Central memory CD8-positive, alpha-beta T cell (primary cell): Measurements from ENCODE around the gene IRF5.

Experiments
- ATAC-seq: fragments of 150-1000 bp; cut with Tn5 transposase; replicated peaks from 2 replicates; pipeline ENCODE4 v1.10.0; 2022; ENCODE audit warnings: mild to moderate bottlenecking, moderate FRiP score, moderate number of reproducible peaks; ENCODE audit not compliant: poor library complexity, severe bottlenecking; ENCODE audit errors: extremely low read depth
- DNase-seq, 2 donors: peaks; one replicate each; pipeline ENCODE4 v3.0.0; 2021; ENCODE audit warnings: low spot score in 2 of 2
- H3K27ac Mint-ChIP-seq: one replicate; pipeline ENCODE4 v1.8.0; 2022; ENCODE audit warnings: low read depth, mild to moderate bottlenecking, moderate library complexity, mixed read lengths
- H3K27me3 Mint-ChIP-seq: one replicate; pipeline ENCODE4 v1.8.0; 2022; ENCODE audit warnings: mixed read lengths
- H3K36me3 Mint-ChIP-seq: one replicate; pipeline ENCODE4 v1.8.0; 2022; ENCODE audit warnings: mild to moderate bottlenecking, moderate library complexity, mixed read lengths; ENCODE audit not compliant: insufficient read depth
- H3K4me1 Mint-ChIP-seq: one replicate; pipeline ENCODE4 v1.8.0; 2022; ENCODE audit warnings: mixed read lengths
- H3K4me3 Mint-ChIP-seq: one replicate; pipeline ENCODE4 v1.8.0; 2022; ENCODE audit warnings: mild to moderate bottlenecking, moderate library complexity, mixed read lengths
- H3K9me3 Mint-ChIP-seq: one replicate; pipeline ENCODE4 v1.8.0; 2022; ENCODE audit warnings: mixed read lengths

IRF5 gene

GRCh38 chr7:128899392-128899791, 38.3 kb upstream of the IRF5 start:
- H3K4me1 Mint-ChIP-seq = peaks cover 1% of the 10 kb centered on the region
- no peaks in the 10 kb centered on the region for H3K9me3 Mint-ChIP-seq
- ATAC-seq = no peak
- no peak overlapping the region for H3K4me3 Mint-ChIP-seq
- H3K27ac Mint-ChIP-seq = no peak overlapping the region
- no peak for DNase-seq
- no peaks in the 10 kb centered on the region for H3K36me3 Mint-ChIP-seq
- H3K27me3 Mint-ChIP-seq = peaks cover 22% of the 10 kb centered on the region

- H3K27ac Mint-ChIP-seq = no peak overlapping the region
- DNase-seq = no peak
- H3K4me1 Mint-ChIP-seq = peaks cover 7% of the 10 kb centered on the region
- peaks cover 31% of the 10 kb centered on the region for H3K27me3 Mint-ChIP-seq
- no peaks in the 10 kb centered on the region for H3K9me3 Mint-ChIP-seq
- ATAC-seq = no peak
- no peak overlapping the region for H3K4me3 Mint-ChIP-seq
- peaks cover 1% of the 10 kb centered on the region for H3K36me3 Mint-ChIP-seq
Observed at GRCh38 chr7:128900237-128900636, 37.5 kb upstream of the IRF5 start.

GRCh38 chr7:128902761-128903585, 34.8 kb upstream of the IRF5 start:
- no peak overlapping the region for H3K4me3 Mint-ChIP-seq
- peaks cover 7% of the 10 kb centered on the region for H3K4me1 Mint-ChIP-seq
- H3K9me3 Mint-ChIP-seq = no peaks in the 10 kb centered on the region
- H3K36me3 Mint-ChIP-seq = peaks cover 1% of the 10 kb centered on the region
- ATAC-seq (no peak), DNase-seq (no peak)
- H3K27ac Mint-ChIP-seq = no peak overlapping the region
- H3K27me3 Mint-ChIP-seq = peaks cover 58% of the 10 kb centered on the region

- H3K4me1 Mint-ChIP-seq = peaks cover 7% of the 10 kb centered on the region
- H3K36me3 Mint-ChIP-seq = peaks cover 1% of the 10 kb centered on the region
- no peak overlapping the region for H3K27ac Mint-ChIP-seq
- no peak overlapping the region for H3K4me3 Mint-ChIP-seq
- DNase-seq (no peak), ATAC-seq (no peak)
- H3K27me3 Mint-ChIP-seq = peaks cover 66% of the 10 kb centered on the region
- no peaks in the 10 kb centered on the region for H3K9me3 Mint-ChIP-seq
Observed at GRCh38 chr7:128903621-128904361, 33.9 kb upstream of the IRF5 start.

GRCh38 chr7:128904381-128905197, 33.1 kb upstream of the IRF5 start:
- Mint-ChIP-seq H3K9me3 (no peaks in the 10 kb centered on the region), H3K36me3 (peaks cover 1% of the 10 kb centered on the region), H3K4me3 (no peak overlapping the region), H3K4me1 (peaks cover 7% of the 10 kb centered on the region), H3K27me3 (peaks cover 74% of the 10 kb centered on the region), H3K27ac (no peak overlapping the region)
- peak; percentile 54 for ATAC-seq
- no peak for DNase-seq

- H3K27ac Mint-ChIP-seq = no peak overlapping the region
- H3K4me3 Mint-ChIP-seq = no peak overlapping the region
- peaks cover 7% of the 10 kb centered on the region for H3K4me1 Mint-ChIP-seq
- DNase-seq (no peak), ATAC-seq (no peak)
- peaks cover 88% of the 10 kb centered on the region for H3K27me3 Mint-ChIP-seq
- peaks cover 1% of the 10 kb centered on the region for H3K36me3 Mint-ChIP-seq
- H3K9me3 Mint-ChIP-seq = no peaks in the 10 kb centered on the region
Observed at GRCh38 chr7:128906001-128906765, 31.5 kb upstream of the IRF5 start.

GRCh38 chr7:128906766-128907559, 30.8 kb upstream of the IRF5 start:
- Mint-ChIP-seq H3K27me3 (peaks cover 89% of the 10 kb centered on the region), H3K36me3 (peaks cover 1% of the 10 kb centered on the region), H3K4me1 (peaks cover 7% of the 10 kb centered on the region), H3K4me3 (no peak overlapping the region), H3K9me3 (no peaks in the 10 kb centered on the region), H3K27ac (no peak overlapping the region)
- DNase-seq = no peak
- no peak for ATAC-seq

- peaks cover 1% of the 10 kb centered on the region for H3K36me3 Mint-ChIP-seq
- peaks cover 88% of the 10 kb centered on the region for H3K27me3 Mint-ChIP-seq
- H3K27ac Mint-ChIP-seq = peak overlapping the region; percentile 22
- peaks cover 7% of the 10 kb centered on the region for H3K4me1 Mint-ChIP-seq
- H3K4me3 Mint-ChIP-seq = no peak overlapping the region
- no peak for ATAC-seq
- no peak for DNase-seq
- no peaks in the 10 kb centered on the region for H3K9me3 Mint-ChIP-seq
Observed at GRCh38 chr7:128908750-128909624, 28.7 kb upstream of the IRF5 start.

- no peak for DNase-seq
- Mint-ChIP-seq H3K4me1 (peaks cover under 1% of the 10 kb centered on the region), H3K27me3 (peaks cover 90% of the 10 kb centered on the region), H3K36me3 (peaks cover 1% of the 10 kb centered on the region), H3K27ac (peak overlapping the region; percentile 22), H3K4me3 (no peak overlapping the region), H3K9me3 (no peaks in the 10 kb centered on the region)
- no peak for ATAC-seq
Observed at GRCh38 chr7:128909625-128910568, 27.8 kb upstream of the IRF5 start.

GRCh38 chr7:128910569-128910945, 27.2 kb upstream of the IRF5 start, which contains the start of gene KCP:
TSS of gene KCP (minus strand) at chr7:128910709. CDS start at chr7:128910676, 33 bp downstream.
- DNase-seq = no peak
- peaks cover 90% of the 10 kb centered on the region for H3K27me3 Mint-ChIP-seq
- H3K4me1 Mint-ChIP-seq = peaks cover 5% of the 10 kb centered on the region

More at GRCh38 chr7:128910569-128910945, 27.2 kb upstream of the IRF5 start, which contains the start of gene KCP:
- Mint-ChIP-seq H3K9me3 (no peaks in the 10 kb centered on the region), H3K36me3 (no peaks in the 10 kb centered on the region), H3K4me3 (no peak within 1 kb of the TSS), H3K27ac (peak within 1 kb of the TSS; percentile 22)
- no peak for ATAC-seq
